Measurements from ENCODE around the gene PLA1A. TPM values are rescaled to one million over a fixed set of nuclear protein-coding genes. Genes with fewer than 3 reads are reported as not detected.
"Not testable (repeated sequence)": the region's sequence is repeated elsewhere in the genome, so short reads cannot be mapped to it uniquely, and the experiment has no call there.

PLA1A gene
- total and polyA plus RNA-seq, 2 experiments from 2014 or later: not detected

GRCh38 chr3:119562307-119562961 lies 35.3 kb upstream of the PLA1A start:
- Histone ChIP-seq H3K79me2 (ENCODE audit: insufficient read depth) (no peaks in the 10 kb centered on the region), H4K20me1 (ENCODE audit: insufficient read depth) (no peaks in the 10 kb centered on the region), H3K27me3 (replicated peaks; ENCODE audit: insufficient read depth) (no peaks in the 10 kb centered on the region), H2AFZ (no peak overlapping the region), H3K36me3 (ENCODE audit: low read depth) (no peaks in the 10 kb centered on the region), H3K4me2 (ENCODE audit: unreplicated experiment) (no peak overlapping the region), H3K9ac (no peak overlapping the region), H3K4me3 (no peak overlapping the region), H3K27ac (no peak overlapping the region), H3K9me2 (ENCODE audit: insufficient read depth) (no peaks in the 10 kb centered on the region), H3K9me3 (ENCODE audit: low read depth) (no peaks in the 10 kb centered on the region), H3F3A (ENCODE audit: insufficient read depth) (no peaks in the 10 kb centered on the region), H3K4me1 (ENCODE audit: insufficient read depth) (no peaks in the 10 kb centered on the region)
- in situ Hi-C loops (cut with MboI): no loop called here
- DNase-seq: no peak
- TF ChIP-seq EZH2 (IDR thresholded peaks at IDR 0.05; ENCODE audit: insufficient read depth, poor library complexity, severe bottlenecking): no peak
- 59 to 82% methylated on average over 6 of the region's 6 CpGs for WGBS, 2 experiments (ENCODE audit: low coverage in 1 of 2, low lambda C conversion rate in 2 of 2, missing lambda C conversion rate in 2 of 2)

GRCh38 chr3:119563334-119563733 lies 34.4 kb upstream of the PLA1A start:
- H3K9me3 ChIP-seq (ENCODE audit: low read depth); H3K4me1 ChIP-seq (ENCODE audit: insufficient read depth); H3K9ac ChIP-seq; H2AFZ ChIP-seq; in situ Hi-C loops (cut with MboI); H3K79me2 ChIP-seq (ENCODE audit: insufficient read depth); H3K4me3 ChIP-seq; DNase-seq; H3F3A ChIP-seq (ENCODE audit: insufficient read depth); H3K27ac ChIP-seq; H3K4me2 ChIP-seq (ENCODE audit: unreplicated experiment); H3K9me2 ChIP-seq (ENCODE audit: insufficient read depth); H3K36me3 ChIP-seq (ENCODE audit: low read depth); H4K20me1 ChIP-seq (ENCODE audit: insufficient read depth); H3K27me3 ChIP-seq (replicated peaks; ENCODE audit: insufficient read depth): not testable (repeated sequence)
- 65 to 70% methylated on average over 2 of the region's 2 CpGs for WGBS, 2 experiments (ENCODE audit: low coverage in 1 of 2, low lambda C conversion rate in 2 of 2, missing lambda C conversion rate in 2 of 2)

- H2AFZ ChIP-seq: no peak overlapping the region
- TF ChIP-seq EZH2phosphoT487 (IDR thresholded peaks at IDR 0.05; ENCODE audit: insufficient read depth, low read depth) (no peak), EZH2 (IDR thresholded peaks at IDR 0.05; ENCODE audit: insufficient read depth, poor library complexity, severe bottlenecking) (no peak)
- WGBS, 2 experiments (ENCODE audit: low coverage in 1 of 2, low lambda C conversion rate in 2 of 2, missing lambda C conversion rate in 2 of 2): 44 to 68% methylated on average over 2 to 4 of the region's 4 CpGs
- DNase-seq: no peak
- no peak overlapping the region for H3K4me3 ChIP-seq
- H3K27me3 ChIP-seq (replicated peaks; ENCODE audit: insufficient read depth): 0 out of 2 replicates have a peak, but pooled peaks cover 2% of the 10 kb centered on the region
- no peak overlapping the region for H3K9ac ChIP-seq
- no peaks in the 10 kb centered on the region for H3F3A ChIP-seq (ENCODE audit: insufficient read depth)
- H3K79me2 ChIP-seq (ENCODE audit: insufficient read depth): no peaks in the 10 kb centered on the region
- H3K4me2 ChIP-seq (ENCODE audit: unreplicated experiment): no peak overlapping the region
- no peaks in the 10 kb centered on the region for H4K20me1 ChIP-seq (ENCODE audit: insufficient read depth)
- H3K27ac ChIP-seq: no peak overlapping the region
- no peaks in the 10 kb centered on the region for H3K36me3 ChIP-seq (ENCODE audit: low read depth)
- H3K9me2 ChIP-seq (ENCODE audit: insufficient read depth): no peaks in the 10 kb centered on the region
- in situ Hi-C loops (cut with MboI): no loop called here
- no peaks in the 10 kb centered on the region for H3K9me3 ChIP-seq (ENCODE audit: low read depth)
- no peaks in the 10 kb centered on the region for H3K4me1 ChIP-seq (ENCODE audit: insufficient read depth)
Measured at GRCh38 chr3:119569156-119569555, 28.5 kb upstream of the PLA1A start.

- Histone ChIP-seq H3F3A (ENCODE audit: insufficient read depth) (no peaks in the 10 kb centered on the region), H3K9me3 (ENCODE audit: low read depth) (no peaks in the 10 kb centered on the region), H3K4me1 (ENCODE audit: insufficient read depth) (no peaks in the 10 kb centered on the region), H4K20me1 (ENCODE audit: insufficient read depth) (no peaks in the 10 kb centered on the region), H3K9me2 (ENCODE audit: insufficient read depth) (no peaks in the 10 kb centered on the region), H3K27ac (no peak overlapping the region), H3K4me2 (ENCODE audit: unreplicated experiment) (no peak overlapping the region), H3K79me2 (ENCODE audit: insufficient read depth) (no peaks in the 10 kb centered on the region), H3K36me3 (ENCODE audit: low read depth) (no peaks in the 10 kb centered on the region), H2AFZ (no peak overlapping the region), H3K9ac (no peak overlapping the region), H3K4me3 (no peak overlapping the region), H3K27me3 (replicated peaks; ENCODE audit: insufficient read depth) (0 out of 2 replicates have a peak, but pooled peaks cover 2% of the 10 kb centered on the region)
- no peak for TF ChIP-seq EZH2 (IDR thresholded peaks at IDR 0.05; ENCODE audit: insufficient read depth, poor library complexity, severe bottlenecking)
- no peak for TF ChIP-seq EZH2phosphoT487 (IDR thresholded peaks at IDR 0.05; ENCODE audit: insufficient read depth, low read depth)
- no peak for DNase-seq
- 47 to 49% methylated on average over 5 of the region's 5 CpGs for WGBS, 2 experiments (ENCODE audit: low coverage in 1 of 2, low lambda C conversion rate in 2 of 2, missing lambda C conversion rate in 2 of 2)
- in situ Hi-C loops (cut with MboI): no loop called here
Measured at GRCh38 chr3:119570229-119570628, 27.5 kb upstream of the PLA1A start.

GRCh38 chr3:119571230-119571629 lies 26.5 kb upstream of the PLA1A start:
- no peak overlapping the region for H3K4me3 ChIP-seq
- no peak overlapping the region for H3K9ac ChIP-seq
- no peaks in the 10 kb centered on the region for H3K9me2 ChIP-seq (ENCODE audit: insufficient read depth)
- in situ Hi-C loops (cut with MboI): no loop called here
- no peaks in the 10 kb centered on the region for H4K20me1 ChIP-seq (ENCODE audit: insufficient read depth)
- H3F3A ChIP-seq (ENCODE audit: insufficient read depth): no peaks in the 10 kb centered on the region
- no peaks in the 10 kb centered on the region for H3K9me3 ChIP-seq (ENCODE audit: low read depth)
- 0 out of 2 replicates have a peak, but pooled peaks cover 2% of the 10 kb centered on the region for H3K27me3 ChIP-seq (replicated peaks; ENCODE audit: insufficient read depth)
- no peak for DNase-seq
- H3K4me1 ChIP-seq (ENCODE audit: insufficient read depth): no peaks in the 10 kb centered on the region
- no peak overlapping the region for H3K27ac ChIP-seq
- H3K4me2 ChIP-seq (ENCODE audit: unreplicated experiment): no peak overlapping the region
- H3K79me2 ChIP-seq (ENCODE audit: insufficient read depth): no peaks in the 10 kb centered on the region
- TF ChIP-seq EZH2 (IDR thresholded peaks at IDR 0.05; ENCODE audit: insufficient read depth, poor library complexity, severe bottlenecking): no peak
- TF ChIP-seq EZH2phosphoT487 (IDR thresholded peaks at IDR 0.05; ENCODE audit: insufficient read depth, low read depth): no peak
- no peak overlapping the region for H2AFZ ChIP-seq
- 94% methylated on average over 1 of the region's 1 CpG for WGBS, 2 experiments (ENCODE audit: low coverage in 1 of 2, low lambda C conversion rate in 2 of 2, missing lambda C conversion rate in 2 of 2)
- no peaks in the 10 kb centered on the region for H3K36me3 ChIP-seq (ENCODE audit: low read depth)

All from GM23248 (cell line).